ENCODE results near the gene MAPKAP1.

MAPKAP1 gene

GRCh38 chr9:125679597-125680189 is 27.3 kb downstream of the MAPKAP1 start:
- no peak for DNase-seq (ENCODE audit: low read depth in 2 of 3, low spot score in 2 of 3)

GRCh38 chr9:125674981-125675973 is 31.7 kb downstream of the MAPKAP1 start:
- DNase-seq (ENCODE audit: low read depth in 2 of 3, low spot score in 2 of 3): no peak

GRCh38 chr9:125672876-125673275 is 34.1 kb downstream of the MAPKAP1 start:
- no peak for DNase-seq (ENCODE audit: low read depth in 2 of 3, low spot score in 2 of 3)

- DNase-seq (ENCODE audit: low read depth in 2 of 3, low spot score in 2 of 3): no peak
These were observed 43.9 kb downstream of the MAPKAP1 start for GRCh38 chr9:125663127-125663526.

- no peak for DNase-seq (ENCODE audit: low read depth in 2 of 3, low spot score in 2 of 3)
These were observed 46.5 kb downstream of the MAPKAP1 start for GRCh38 chr9:125660557-125660956.

GRCh38 chr9:125659954-125660353 is 47.1 kb downstream of the MAPKAP1 start:
- DNase-seq (ENCODE audit: low read depth in 2 of 3, low spot score in 2 of 3): no peak

- no peak for DNase-seq (ENCODE audit: low read depth in 2 of 3, low spot score in 2 of 3)
These were observed 47.7 kb downstream of the MAPKAP1 start for GRCh38 chr9:125659201-125659840.

- no peak for DNase-seq (ENCODE audit: low read depth in 2 of 3, low spot score in 2 of 3)
These were observed 50.4 kb downstream of the MAPKAP1 start for GRCh38 chr9:125656560-125656959.

GRCh38 chr9:125655691-125656410 is 51.2 kb downstream of the MAPKAP1 start:
- DNase-seq (ENCODE audit: low read depth in 2 of 3, low spot score in 2 of 3): no peak

GRCh38 chr9:125655066-125655633 is 51.9 kb downstream of the MAPKAP1 start:
- no peak for DNase-seq (ENCODE audit: low read depth in 2 of 3, low spot score in 2 of 3)

- no peak for DNase-seq (ENCODE audit: low read depth in 2 of 3, low spot score in 2 of 3)
These were observed 52.9 kb downstream of the MAPKAP1 start for GRCh38 chr9:125654121-125654520.

GRCh38 chr9:125653325-125653724 is 53.7 kb downstream of the MAPKAP1 start:
- no peak for DNase-seq (ENCODE audit: low read depth in 2 of 3, low spot score in 2 of 3)

- no peak for DNase-seq (ENCODE audit: low read depth in 2 of 3, low spot score in 2 of 3)
These were observed 54.2 kb downstream of the MAPKAP1 start for GRCh38 chr9:125652759-125653158.

- DNase-seq (ENCODE audit: low read depth in 2 of 3, low spot score in 2 of 3): no peak
These were observed 54.8 kb downstream of the MAPKAP1 start for GRCh38 chr9:125652233-125652594.

- no peak for DNase-seq (ENCODE audit: low read depth in 2 of 3, low spot score in 2 of 3)
These were observed 55.3 kb downstream of the MAPKAP1 start for GRCh38 chr9:125651576-125652232.

- no peak for DNase-seq (ENCODE audit: low read depth in 2 of 3, low spot score in 2 of 3)
These were observed 56.7 kb downstream of the MAPKAP1 start for GRCh38 chr9:125650271-125650737.

- DNase-seq (ENCODE audit: low read depth in 2 of 3, low spot score in 2 of 3): no peak
These were observed 57.2 kb downstream of the MAPKAP1 start for GRCh38 chr9:125649826-125650225.

- no peak for DNase-seq (ENCODE audit: low read depth in 2 of 3, low spot score in 2 of 3)
These were observed 57.7 kb downstream of the MAPKAP1 start for GRCh38 chr9:125649315-125649714.

- no peak for DNase-seq (ENCODE audit: low read depth in 2 of 3, low spot score in 2 of 3)
These were observed 58.7 kb downstream of the MAPKAP1 start for GRCh38 chr9:125648294-125648693.

GRCh38 chr9:125646621-125647100 is 60.3 kb downstream of the MAPKAP1 start:
- no peak for DNase-seq (ENCODE audit: low read depth in 2 of 3, low spot score in 2 of 3)
